ENCODE data around the gene COL20A1. TPM values are rescaled to one million over a fixed set of nuclear protein-coding genes. Genes with fewer than 3 reads are reported as not detected.
"Not testable (repeated sequence)": the region's sequence is repeated elsewhere in the genome, so short reads cannot be mapped to it uniquely, and the experiment has no call there.

COL20A1 gene
- total RNA-seq, 1 experiment from 2014 or later: 0.33 TPM

GRCh38 chr20:63290136-63290676 is 2.8 kb upstream of the COL20A1 start:
- DNase-seq (ENCODE audit: low spot score): no peak

- peak; percentile 79 for DNase-seq (ENCODE audit: low spot score)
Measured at GRCh38 chr20:63290677-63291472, 2.1 kb upstream of the COL20A1 start.

- DNase-seq (ENCODE audit: low spot score): no peak
Measured at GRCh38 chr20:63291811-63292210, 1.2 kb upstream of the COL20A1 start.

- no peak for DNase-seq (ENCODE audit: low spot score)
Measured at GRCh38 chr20:63292292-63292701, 689 bp upstream of the COL20A1 start.

- no peak for DNase-seq (ENCODE audit: low spot score)
Measured at GRCh38 chr20:63293456-63293855, 470 bp downstream of the COL20A1 start.

- no peak for DNase-seq (ENCODE audit: low spot score)
Measured at GRCh38 chr20:63293871-63294535, 1.0 kb downstream of the COL20A1 start.

GRCh38 chr20:63294536-63294900 is 1.5 kb downstream of the COL20A1 start:
- no peak for DNase-seq (ENCODE audit: low spot score)

- no peak for DNase-seq (ENCODE audit: low spot score)
Measured at GRCh38 chr20:63295018-63295417, 2.0 kb downstream of the COL20A1 start.

GRCh38 chr20:63295422-63295821 is 2.4 kb downstream of the COL20A1 start:
- no peak for DNase-seq (ENCODE audit: low spot score)

GRCh38 chr20:63295846-63296245 is 2.9 kb downstream of the COL20A1 start:
- no peak for DNase-seq (ENCODE audit: low spot score)

GRCh38 chr20:63296531-63297299 is 3.7 kb downstream of the COL20A1 start:
- no peak for DNase-seq (ENCODE audit: low spot score)

- DNase-seq (ENCODE audit: low spot score): no peak
Measured at GRCh38 chr20:63297371-63297781, 4.4 kb downstream of the COL20A1 start.

GRCh38 chr20:63297796-63298572 is 5.0 kb downstream of the COL20A1 start:
- no peak for DNase-seq (ENCODE audit: low spot score)

GRCh38 chr20:63298731-63299312 is 5.8 kb downstream of the COL20A1 start:
- DNase-seq (ENCODE audit: low spot score): no peak

- no peak for DNase-seq (ENCODE audit: low spot score)
Measured at GRCh38 chr20:63301671-63302070, 8.7 kb downstream of the COL20A1 start.

GRCh38 chr20:63303095-63303666 is 10.2 kb downstream of the COL20A1 start:
- DNase-seq (ENCODE audit: low spot score): no peak

- DNase-seq (ENCODE audit: low spot score): no peak
Measured at GRCh38 chr20:63305393-63305792, 12.4 kb downstream of the COL20A1 start.

- not testable (repeated sequence) for DNase-seq (ENCODE audit: low spot score)
Measured at GRCh38 chr20:63305933-63306672, 13.1 kb downstream of the COL20A1 start.

GRCh38 chr20:63306673-63307537 is 13.9 kb downstream of the COL20A1 start:
- DNase-seq (ENCODE audit: low spot score): no peak

Data from HT-29 (cell line).